Neural cell (in vitro differentiated cells): ENCODE measurements around the gene SRRM5. TPM values are rescaled to one million over a fixed set of nuclear protein-coding genes. Genes with fewer than 3 reads are reported as not detected.

Source experiments
- H2AFZ ChIP-seq: fragments of 200-600, 300-800 bp; sonication (generic), shearing (Covaris generic); 2 replicates; pipeline ENCODE4 v1.6.0; 2014; ENCODE audit warnings: low read depth, mild to moderate bottlenecking, antibody characterized with exemption, low read length, moderate library complexity
- H3F3A ChIP-seq: fragments of 200-600 bp; shearing (Covaris generic); 2 replicates; pipeline ENCODE4 v1.6.1; 2016; ENCODE audit warnings: mild to moderate bottlenecking, moderate library complexity, mixed read lengths, antibody characterized with exemption, low read length; ENCODE audit not compliant: insufficient read depth, poor library complexity, severe bottlenecking
- H3K27ac ChIP-seq: fragments of 200-600, 300-800 bp; sonication (generic), shearing (Covaris generic); 2 replicates; pipeline ENCODE4 v1.5.1; 2014; ENCODE audit warnings: mild to moderate bottlenecking, low read length, moderate library complexity
- H3K27me3 ChIP-seq: fragments of 300-800, 200-600 bp; sonication (generic), shearing (Covaris generic); 2 replicates; pipeline ENCODE4 v1.6.0; 2014; ENCODE audit warnings: mild to moderate bottlenecking, low read depth, low read length, moderate library complexity; ENCODE audit not compliant: insufficient read depth
- H3K36me3 ChIP-seq: fragments of 300-800, 200-600 bp; sonication (generic), shearing (Covaris generic); 2 replicates; pipeline ENCODE4 v1.5.1; 2014; ENCODE audit warnings: mild to moderate bottlenecking, antibody characterized with exemption, low read length, moderate library complexity; ENCODE audit not compliant: insufficient read depth
- H3K4me2 ChIP-seq: fragments of 300-800, 200-600 bp; sonication (generic), shearing (Covaris generic); 2 replicates; pipeline ENCODE4 v1.6.0; 2014; ENCODE audit warnings: mild to moderate bottlenecking, low read length
- H3K4me3 ChIP-seq: fragments of 300-800, 200-600 bp; sonication (generic), shearing (Covaris generic); 2 replicates; pipeline ENCODE4 v1.5.1; 2014; ENCODE audit warnings: mild to moderate bottlenecking, low read length, moderate library complexity
- H3K79me2 ChIP-seq: fragments of 200-600 bp; shearing (Covaris generic); replicated peaks from 2 replicates; pipeline ENCODE4 v1.6.0; 2014; ENCODE audit warnings: mild to moderate bottlenecking, low read length, moderate library complexity; ENCODE audit not compliant: insufficient read depth
- H3K9ac ChIP-seq: fragments of 300-800, 200-600 bp; sonication (generic), shearing (Covaris generic); 2 replicates; pipeline ENCODE4 v1.6.1; 2016; ENCODE audit warnings: mild to moderate bottlenecking, low read length, mixed read lengths
- H3K9me2 ChIP-seq: fragments of 200-600 bp; shearing (Covaris generic); 2 replicates; pipeline ENCODE4 v1.6.1; 2016; ENCODE audit warnings: mild to moderate bottlenecking, low read length, mixed read lengths; ENCODE audit not compliant: insufficient read depth
- H3K9me3 ChIP-seq: fragments of 200-600, 300-800 bp; sonication (generic), shearing (Covaris generic); 2 replicates; pipeline ENCODE4 v1.6.1; 2016; ENCODE audit warnings: mild to moderate bottlenecking, mixed run types, low read length, moderate library complexity, mixed read lengths
- H4K20me1 ChIP-seq: fragments of 200-600 bp; shearing (Covaris generic); 2 replicates; pipeline ENCODE4 v1.6.1; 2016; ENCODE audit warnings: mild to moderate bottlenecking, mixed run types; ENCODE audit not compliant: insufficient read depth
- EP300 ChIP-seq: fragments of 450-650 bp; conservative IDR thresholded peaks from 2 replicates; pipeline ENCODE4 v1.6.1; 2014; ENCODE audit warnings: antibody characterized with exemption, mild to moderate bottlenecking, moderate library complexity; ENCODE audit not compliant: poor library complexity, severe bottlenecking
- EZH2 ChIP-seq: fragments of 200-600, 300-800 bp; shearing (Covaris generic), sonication (generic); IDR thresholded peaks from 2 replicates; pipeline ENCODE4 v1.6.1; 2014; ENCODE audit warnings: antibody characterized with exemption, low read length, borderline replicate concordance, mild to moderate bottlenecking; ENCODE audit not compliant: insufficient read depth, poor library complexity, severe bottlenecking
- MXI1 ChIP-seq: fragments of 450-650 bp; conservative IDR thresholded peaks from 2 replicates; pipeline ENCODE4 v1.6.1; 2014; ENCODE audit warnings: antibody characterized with exemption, mild to moderate bottlenecking; ENCODE audit not compliant: poor library complexity, severe bottlenecking
- POLR2AphosphoS5 ChIP-seq: IDR thresholded peaks from 2 replicates; pipeline ENCODE4 v1.6.1; 2012
- RAD21 ChIP-seq: fragments of 450-650 bp; conservative IDR thresholded peaks from 2 replicates; pipeline ENCODE4 v1.6.1; 2014; ENCODE audit warnings: antibody characterized with exemption, mild to moderate bottlenecking, moderate library complexity
- SMC3 ChIP-seq: fragments of 450-650 bp; conservative IDR thresholded peaks from 2 replicates; pipeline ENCODE4 v1.6.1; 2014; ENCODE audit warnings: antibody characterized with exemption, mild to moderate bottlenecking, moderate library complexity; ENCODE audit not compliant: poor library complexity
- TAF1 ChIP-seq: IDR thresholded peaks from 2 replicates; pipeline ENCODE4 v1.6.1; 2012; ENCODE audit warnings: low read depth
- polyA plus RNA-seq: library from polyadenylated mRNA; depleted of rRNA; stranded (reverse); fragments of >200 nt; gene quantifications from 2 replicates; pipeline ENCODE4 v1.2.3, GENCODE V29; 2014
- TF ChIP-seq, protein P1 (sequence below): fragments of 450-650 bp; IDR thresholded peaks from 2 replicates; pipeline ENCODE4 v1.5.1; 2014; ENCODE audit warnings: antibody characterized with exemption, mild to moderate bottlenecking, moderate library complexity; ENCODE audit not compliant: poor library complexity, severe bottlenecking
- TF ChIP-seq, protein P2 (sequence below): IDR thresholded peaks from 2 replicates; pipeline ENCODE4 v1.6.1; 2012; ENCODE audit warnings: borderline replicate concordance

SRRM5 gene
- polyA plus RNA-seq, 1 donor from 2014 or later: not detected

DNA sequence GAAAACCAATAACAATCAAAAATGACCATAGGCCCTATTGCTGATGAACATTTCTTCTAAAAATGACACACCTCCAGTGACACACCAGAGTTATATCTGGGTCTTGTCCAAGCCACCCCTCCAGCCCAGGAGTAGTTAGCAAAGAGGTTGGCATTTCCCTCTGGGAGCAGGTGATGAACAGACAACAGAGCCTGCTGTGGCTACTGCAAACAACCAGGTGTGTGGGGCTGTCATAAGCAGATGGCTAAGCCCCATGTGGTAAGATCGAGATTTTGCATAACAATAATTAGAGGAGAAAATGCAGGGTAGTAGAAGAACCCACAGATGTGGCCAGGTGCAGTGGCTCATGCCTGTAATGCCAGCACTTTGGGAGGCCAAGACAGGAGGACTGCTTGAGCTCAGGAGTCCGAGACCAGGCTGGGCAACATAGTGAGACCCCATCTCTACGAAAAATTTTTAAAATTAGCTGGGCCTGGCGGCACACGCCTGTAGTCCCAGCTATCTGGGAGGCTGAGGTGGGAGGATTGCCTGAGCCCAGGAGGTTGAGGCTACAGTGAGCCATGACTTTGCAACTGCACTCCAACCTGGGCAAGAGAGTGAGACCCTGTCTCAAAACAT, 41.6 kb upstream of the SRRM5 start:
- no peaks in the 10 kb centered on the region for H3K9me2 ChIP-seq
- H3F3A ChIP-seq: no peaks in the 10 kb centered on the region
- H3K4me2 ChIP-seq: no peak overlapping the region
- no peak overlapping the region for H3K4me3 ChIP-seq
- no peak overlapping the region for H3K9ac ChIP-seq
- H2AFZ ChIP-seq: no peak overlapping the region
- H3K9me3 ChIP-seq: no peaks in the 10 kb centered on the region
- no peaks in the 10 kb centered on the region for H4K20me1 ChIP-seq
- H3K36me3 ChIP-seq: no peaks in the 10 kb centered on the region
- no peaks in the 10 kb centered on the region for H3K27me3 ChIP-seq
- no peak for TF ChIP-seq EZH2
- TF ChIP-seq SMC3: no peak
- TF ChIP-seq TAF1: no peak
- TF ChIP-seq, protein P1, sequence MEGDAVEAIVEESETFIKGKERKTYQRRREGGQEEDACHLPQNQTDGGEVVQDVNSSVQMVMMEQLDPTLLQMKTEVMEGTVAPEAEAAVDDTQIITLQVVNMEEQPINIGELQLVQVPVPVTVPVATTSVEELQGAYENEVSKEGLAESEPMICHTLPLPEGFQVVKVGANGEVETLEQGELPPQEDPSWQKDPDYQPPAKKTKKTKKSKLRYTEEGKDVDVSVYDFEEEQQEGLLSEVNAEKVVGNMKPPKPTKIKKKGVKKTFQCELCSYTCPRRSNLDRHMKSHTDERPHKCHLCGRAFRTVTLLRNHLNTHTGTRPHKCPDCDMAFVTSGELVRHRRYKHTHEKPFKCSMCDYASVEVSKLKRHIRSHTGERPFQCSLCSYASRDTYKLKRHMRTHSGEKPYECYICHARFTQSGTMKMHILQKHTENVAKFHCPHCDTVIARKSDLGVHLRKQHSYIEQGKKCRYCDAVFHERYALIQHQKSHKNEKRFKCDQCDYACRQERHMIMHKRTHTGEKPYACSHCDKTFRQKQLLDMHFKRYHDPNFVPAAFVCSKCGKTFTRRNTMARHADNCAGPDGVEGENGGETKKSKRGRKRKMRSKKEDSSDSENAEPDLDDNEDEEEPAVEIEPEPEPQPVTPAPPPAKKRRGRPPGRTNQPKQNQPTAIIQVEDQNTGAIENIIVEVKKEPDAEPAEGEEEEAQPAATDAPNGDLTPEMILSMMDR: no peak
- no peak for TF ChIP-seq RAD21
- TF ChIP-seq, protein P2, sequence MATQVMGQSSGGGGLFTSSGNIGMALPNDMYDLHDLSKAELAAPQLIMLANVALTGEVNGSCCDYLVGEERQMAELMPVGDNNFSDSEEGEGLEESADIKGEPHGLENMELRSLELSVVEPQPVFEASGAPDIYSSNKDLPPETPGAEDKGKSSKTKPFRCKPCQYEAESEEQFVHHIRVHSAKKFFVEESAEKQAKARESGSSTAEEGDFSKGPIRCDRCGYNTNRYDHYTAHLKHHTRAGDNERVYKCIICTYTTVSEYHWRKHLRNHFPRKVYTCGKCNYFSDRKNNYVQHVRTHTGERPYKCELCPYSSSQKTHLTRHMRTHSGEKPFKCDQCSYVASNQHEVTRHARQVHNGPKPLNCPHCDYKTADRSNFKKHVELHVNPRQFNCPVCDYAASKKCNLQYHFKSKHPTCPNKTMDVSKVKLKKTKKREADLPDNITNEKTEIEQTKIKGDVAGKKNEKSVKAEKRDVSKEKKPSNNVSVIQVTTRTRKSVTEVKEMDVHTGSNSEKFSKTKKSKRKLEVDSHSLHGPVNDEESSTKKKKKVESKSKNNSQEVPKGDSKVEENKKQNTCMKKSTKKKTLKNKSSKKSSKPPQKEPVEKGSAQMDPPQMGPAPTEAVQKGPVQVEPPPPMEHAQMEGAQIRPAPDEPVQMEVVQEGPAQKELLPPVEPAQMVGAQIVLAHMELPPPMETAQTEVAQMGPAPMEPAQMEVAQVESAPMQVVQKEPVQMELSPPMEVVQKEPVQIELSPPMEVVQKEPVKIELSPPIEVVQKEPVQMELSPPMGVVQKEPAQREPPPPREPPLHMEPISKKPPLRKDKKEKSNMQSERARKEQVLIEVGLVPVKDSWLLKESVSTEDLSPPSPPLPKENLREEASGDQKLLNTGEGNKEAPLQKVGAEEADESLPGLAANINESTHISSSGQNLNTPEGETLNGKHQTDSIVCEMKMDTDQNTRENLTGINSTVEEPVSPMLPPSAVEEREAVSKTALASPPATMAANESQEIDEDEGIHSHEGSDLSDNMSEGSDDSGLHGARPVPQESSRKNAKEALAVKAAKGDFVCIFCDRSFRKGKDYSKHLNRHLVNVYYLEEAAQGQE: no peak
- no peak for TF ChIP-seq POLR2AphosphoS5
- TF ChIP-seq EP300: no peak
- peaks cover 18% of the 10 kb centered on the region for H3K79me2 ChIP-seq
- no peak overlapping the region for H3K27ac ChIP-seq

DNA sequence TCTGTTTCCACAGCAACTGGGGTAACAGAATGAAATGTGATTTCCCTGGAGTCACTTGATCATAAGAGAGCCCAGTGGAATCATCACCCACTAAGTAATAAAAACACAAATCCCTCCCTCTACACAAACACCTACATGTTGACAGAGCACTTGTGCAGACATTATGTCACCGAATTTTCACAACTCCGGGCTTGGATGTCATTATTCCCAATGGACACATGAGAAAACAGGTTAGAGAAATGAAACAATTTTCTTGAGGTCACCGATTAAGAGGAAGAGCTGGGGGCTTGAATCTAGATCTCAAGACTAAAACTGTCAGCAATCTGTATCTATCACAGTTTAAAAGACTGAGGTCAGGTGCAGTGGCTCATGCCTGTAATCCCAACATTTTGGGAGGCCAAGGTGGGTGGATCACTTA, 39.7 kb upstream of the SRRM5 start:
- H3K79me2 ChIP-seq: peaks cover 18% of the 10 kb centered on the region
- H2AFZ ChIP-seq: no peak overlapping the region
- H3K27ac ChIP-seq: no peak overlapping the region
- no peaks in the 10 kb centered on the region for H3K27me3 ChIP-seq
- no peaks in the 10 kb centered on the region for H3K9me3 ChIP-seq
- H3K9ac ChIP-seq: no peak overlapping the region
- no peaks in the 10 kb centered on the region for H4K20me1 ChIP-seq
- H3K4me2 ChIP-seq: no peak overlapping the region
- H3K9me2 ChIP-seq: no peaks in the 10 kb centered on the region
- H3K4me3 ChIP-seq: no peak overlapping the region
- no peaks in the 10 kb centered on the region for H3F3A ChIP-seq
- TF ChIP-seq EP300 (no peak), POLR2AphosphoS5 (no peak), MXI1 (no peak), SMC3 (no peak), TAF1 (no peak), EZH2 (no peak), RAD21 (no peak)
- TF ChIP-seq, protein P1: no peak
- TF ChIP-seq, protein P2: no peak
- H3K36me3 ChIP-seq: no peaks in the 10 kb centered on the region
